Ovary (tissue), 1 donor: ENCODE data around the gene PSME1.

Experiments used
- EP300 ChIP-seq: sonication (generic); formaldehyde crosslinking; IDR thresholded peaks from one replicate; pipeline ENCODE4 v1.6.1; 2017; ENCODE audit warnings: antibody characterized with exemption
- POLR2A ChIP-seq: fragments of 450-650 bp; IDR thresholded peaks from one replicate; pipeline ENCODE4 v1.6.1; 2017; ENCODE audit warnings: antibody characterized with exemption, mild to moderate bottlenecking, moderate library complexity

GRCh38 chr14:24145690-24146452, 9.9 kb downstream of the PSME1 start:
- TF ChIP-seq EP300 (no peak), POLR2A (no peak)
